Measurements from ENCODE around the gene KLRC3. TPM values are rescaled to one million over a fixed set of nuclear protein-coding genes. Genes with fewer than 3 reads are reported as not detected.
"Not testable (repeated sequence)": the region's sequence is repeated elsewhere in the genome, so short reads cannot be mapped to it uniquely, and the experiment has no call there.

Gene KLRC3
- total RNA-seq (2021; ENCODE audit: unreplicated experiment) (0.74 TPM), Bru-seq, nascent RNA (percentile 48 among the genes with signal in this experiment), BruChase-seq, experiment 1, labeled RNA remaining after a 2-hour chase (percentile 55 among the genes with signal in this experiment), BruChase-seq, experiment 2, labeled RNA remaining after a 6-hour chase (percentile 65 among the genes with signal in this experiment)
- polyA plus RNA-seq (2012; ENCODE audit: insufficient read length), result 0.73 TPM
- long read RNA-seq, partial matches to known transcripts, result 2 of 3 reads
- long read RNA-seq, other reads (novel, unspliced or antisense), result 1 of 3 reads

- DNase-seq (ENCODE audit: low read depth, low spot score); ATAC-seq; H3K27me3 ChIP-seq (ENCODE audit: control insufficient read depth, insufficient read depth, low read length); H3K4me1 ChIP-seq (ENCODE audit: control insufficient read depth, insufficient read depth, low read length); POLR2A ChIA-PET; H3K9me3 ChIP-seq (ENCODE audit: control insufficient read depth, insufficient read depth, low read depth, low read length); CTCF ChIA-PET; H3K36me3 ChIP-seq (ENCODE audit: control insufficient read depth, insufficient read depth, low read length); in situ Hi-C loops (cut with HindIII; ENCODE audit: low pct_unique_long_range_greater_than_20kb, low sequenced_read_pairs); BruUV-seq (replicated peaks); intact Hi-C loops (cut with micrococcal nuclease; ENCODE audit: unreplicated experiment): not testable (repeated sequence)
- Histone ChIP-seq H3K4me3 (ENCODE audit: low read depth in 2 of 2, low read length in 2 of 2) (peak within 1 kb of the TSS in 1 of 2 experiments; percentile 26; a peak in 1 of 4 replicates), H3K27ac (ENCODE audit: low read length) (peak within 1 kb of the TSS; percentile 44; the same call in 1 of the 2 replicates)
Observed at GRCh38 chr12:10420334-10420733, at the start of gene KLRC3. Gene KLRC3, minus strand, starts transcription at chr12:10420595. Its CDS starts 45 bp downstream, at chr12:10420550.

DNA sequence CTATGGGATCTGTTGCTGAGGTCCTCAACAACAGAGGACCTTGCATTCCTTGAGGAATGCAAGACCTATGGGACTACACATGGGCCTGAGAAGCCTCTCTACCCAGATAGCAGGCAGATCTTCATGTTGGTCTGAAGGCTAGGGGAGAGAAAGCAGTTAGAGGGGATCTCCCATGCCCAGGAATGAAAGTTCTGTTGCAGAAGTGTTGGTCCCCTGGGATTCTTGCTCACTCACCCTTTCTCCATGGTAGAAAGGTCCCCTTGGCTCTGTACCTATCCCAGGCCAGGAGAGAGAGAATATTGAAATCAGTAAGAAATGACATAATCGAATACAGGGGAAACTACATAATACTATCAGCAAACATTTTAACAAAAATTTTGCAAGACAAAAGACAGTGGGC lies 49.3 kb upstream of the KLRC3 start:
- ChIA-PET POLR2A (no interaction called here), CTCF (no interaction called here)
- TF ChIP-seq, protein P1, sequence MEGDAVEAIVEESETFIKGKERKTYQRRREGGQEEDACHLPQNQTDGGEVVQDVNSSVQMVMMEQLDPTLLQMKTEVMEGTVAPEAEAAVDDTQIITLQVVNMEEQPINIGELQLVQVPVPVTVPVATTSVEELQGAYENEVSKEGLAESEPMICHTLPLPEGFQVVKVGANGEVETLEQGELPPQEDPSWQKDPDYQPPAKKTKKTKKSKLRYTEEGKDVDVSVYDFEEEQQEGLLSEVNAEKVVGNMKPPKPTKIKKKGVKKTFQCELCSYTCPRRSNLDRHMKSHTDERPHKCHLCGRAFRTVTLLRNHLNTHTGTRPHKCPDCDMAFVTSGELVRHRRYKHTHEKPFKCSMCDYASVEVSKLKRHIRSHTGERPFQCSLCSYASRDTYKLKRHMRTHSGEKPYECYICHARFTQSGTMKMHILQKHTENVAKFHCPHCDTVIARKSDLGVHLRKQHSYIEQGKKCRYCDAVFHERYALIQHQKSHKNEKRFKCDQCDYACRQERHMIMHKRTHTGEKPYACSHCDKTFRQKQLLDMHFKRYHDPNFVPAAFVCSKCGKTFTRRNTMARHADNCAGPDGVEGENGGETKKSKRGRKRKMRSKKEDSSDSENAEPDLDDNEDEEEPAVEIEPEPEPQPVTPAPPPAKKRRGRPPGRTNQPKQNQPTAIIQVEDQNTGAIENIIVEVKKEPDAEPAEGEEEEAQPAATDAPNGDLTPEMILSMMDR (IDR thresholded peaks at IDR 0.05), result no peak
- TF ChIP-seq REST (IDR thresholded peaks at IDR 0.05; ENCODE audit: insufficient read depth in 1 of 2, low read depth in 2 of 2, low read length in 1 of 2), result no peak
- no peak for TF ChIP-seq TCF7L2 (IDR thresholded peaks at IDR 0.05; ENCODE audit: low read depth, low read length)
- TF ChIP-seq SIN3A (IDR thresholded peaks at IDR 0.05; ENCODE audit: borderline replicate concordance, insufficient read depth, low read depth, low read length), result no peak
- TF ChIP-seq POLR2AphosphoS5 (IDR thresholded peaks at IDR 0.05; ENCODE audit: low read depth, low read length), result no peak
- intact Hi-C loops (cut with micrococcal nuclease; ENCODE audit: unreplicated experiment) (no loop called here), in situ Hi-C loops (cut with HindIII; ENCODE audit: low pct_unique_long_range_greater_than_20kb, low sequenced_read_pairs) (no loop called here)
- ATAC-seq, result no peak
- no peak overlapping the region for H3K27ac ChIP-seq (ENCODE audit: low read length)
- DNase-seq (ENCODE audit: low read depth, low spot score), result no peak
- no peaks in the 10 kb centered on the region for H3K36me3 ChIP-seq (ENCODE audit: control insufficient read depth, insufficient read depth, low read length)
- no peaks in the 10 kb centered on the region for H3K9me3 ChIP-seq (ENCODE audit: control insufficient read depth, insufficient read depth, low read depth, low read length)
- H3K4me3 ChIP-seq (ENCODE audit: low read depth in 2 of 2, low read length in 2 of 2), result no peak overlapping the region
- H3K4me1 ChIP-seq (ENCODE audit: control insufficient read depth, insufficient read depth, low read length), result no peaks in the 10 kb centered on the region
- BruUV-seq (replicated peaks), result no TSS peak
- no peaks in the 10 kb centered on the region for H3K27me3 ChIP-seq (ENCODE audit: control insufficient read depth, insufficient read depth, low read length)

- in situ Hi-C loops (cut with HindIII; ENCODE audit: low pct_unique_long_range_greater_than_20kb, low sequenced_read_pairs), result no loop called here
- no peak overlapping the region for H3K27ac ChIP-seq (ENCODE audit: low read length)
- no TSS peak for BruUV-seq (replicated peaks)
- DNase-seq (ENCODE audit: low read depth, low spot score) (no peak), ATAC-seq (no peak)
- no peaks in the 10 kb centered on the region for H3K36me3 ChIP-seq (ENCODE audit: control insufficient read depth, insufficient read depth, low read length)
- no peak overlapping the region for H3K4me3 ChIP-seq (ENCODE audit: low read depth in 2 of 2, low read length in 2 of 2)
- no peaks in the 10 kb centered on the region for H3K4me1 ChIP-seq (ENCODE audit: control insufficient read depth, insufficient read depth, low read length)
- no peaks in the 10 kb centered on the region for H3K9me3 ChIP-seq (ENCODE audit: control insufficient read depth, insufficient read depth, low read depth, low read length)
- H3K27me3 ChIP-seq (ENCODE audit: control insufficient read depth, insufficient read depth, low read length), result no peaks in the 10 kb centered on the region
- intact Hi-C loops (cut with micrococcal nuclease; ENCODE audit: unreplicated experiment), result no loop called here
- ChIA-PET CTCF (no interaction called here), POLR2A (no interaction called here)
- no peak for TF ChIP-seq SIN3A (IDR thresholded peaks at IDR 0.05; ENCODE audit: borderline replicate concordance, insufficient read depth, low read depth, low read length)
- no peak for TF ChIP-seq POLR2AphosphoS5 (IDR thresholded peaks at IDR 0.05; ENCODE audit: low read depth, low read length)
- no peak for TF ChIP-seq REST (IDR thresholded peaks at IDR 0.05; ENCODE audit: insufficient read depth in 1 of 2, low read depth in 2 of 2, low read length in 1 of 2)
- no peak for TF ChIP-seq TCF7L2 (IDR thresholded peaks at IDR 0.05; ENCODE audit: low read depth, low read length)
- TF ChIP-seq, protein P1 (IDR thresholded peaks at IDR 0.05), result no peak
Observed at GRCh38 chr12:10466311-10466710, 45.9 kb upstream of the KLRC3 start.

All from Panc1 (cell line).